Astrocyte of the spinal cord (primary cell): ENCODE results near the gene MMP28.

Experiments used
- DNase-seq: peaks from one replicate; pipeline ENCODE4 v3.0.0; 2011; ENCODE audit warnings: low read depth, low spot score
- H3K4me3 ChIP-seq: 2 replicates; pipeline ENCODE4 v1.5.1; 2011; ENCODE audit warnings: low read depth, mild to moderate bottlenecking, low read length, moderate library complexity
- CTCF ChIP-seq: IDR thresholded peaks from 2 replicates; pipeline ENCODE4 v1.5.1; 2012; ENCODE audit warnings: low read depth, mild to moderate bottlenecking, low read length, inconsistent platforms
- in situ Hi-C: cut with HindIII; loops from 2 replicates; pipeline ENCODE4 v1.10.0; 2017; ENCODE audit warnings: low sequenced_read_pairs

The MMP28 gene

GRCh38 chr17:35793257-35793656, 2.2 kb downstream of the MMP28 start:
- TF ChIP-seq CTCF: no peak
- in situ Hi-C loops: no loop called here
- DNase-seq: no peak
- no peak overlapping the region for H3K4me3 ChIP-seq

- TF ChIP-seq CTCF: no peak
- no peak overlapping the region for H3K4me3 ChIP-seq
- in situ Hi-C loops: no loop called here
- DNase-seq: no peak
These were observed 3.6 kb downstream of the MMP28 start for GRCh38 chr17:35791681-35792350.

GRCh38 chr17:35790841-35791240, 4.6 kb downstream of the MMP28 start:
- in situ Hi-C loops: no loop called here
- TF ChIP-seq CTCF: no peak
- H3K4me3 ChIP-seq: no peak overlapping the region
- no peak for DNase-seq

- no peak overlapping the region for H3K4me3 ChIP-seq
- in situ Hi-C loops: no loop called here
- DNase-seq: peak; percentile 89
- no peak for TF ChIP-seq CTCF
These were observed 6.7 kb downstream of the MMP28 start for GRCh38 chr17:35788477-35789368.

GRCh38 chr17:35786941-35787432, 8.5 kb downstream of the MMP28 start:
- in situ Hi-C loops: no loop called here
- TF ChIP-seq CTCF: no peak
- no peak overlapping the region for H3K4me3 ChIP-seq
- no peak for DNase-seq

GRCh38 chr17:35784895-35785294, 10.5 kb downstream of the MMP28 start:
- no peak for DNase-seq
- no peak overlapping the region for H3K4me3 ChIP-seq
- no peak for TF ChIP-seq CTCF
- in situ Hi-C loops: no loop called here
